H1 (cell line): Measurements from ENCODE around the gene TEKT3. TPM values are rescaled to one million over a fixed set of nuclear protein-coding genes. Genes with fewer than 3 reads are reported as not detected.

Experiments used
- CTCF ChIA-PET: fragments of 300-600 bp; sonication (Branson Sonifier 250); formaldehyde crosslinking; loops from one replicate; lab custom pipeline; 2021; ENCODE audit not compliant: partially characterized antibody; lab: Charles Lee
- POLR2A ChIA-PET: fragments of 300-600 bp; sonication (Branson Sonifier 250); formaldehyde crosslinking; loops from one replicate; lab custom pipeline; 2021; ENCODE audit warnings: inconsistent platforms; ENCODE audit not compliant: partially characterized antibody; lab: Charles Lee
- DNase-seq, 2 experiments: peaks; one replicate each; pipeline versions ENCODE4 v3.0.0 to v3.0.0-alpha.2; 2010 to 2022; ENCODE audit warnings: low spot score in 2 of 2, low read depth in 1 of 2, mixed read lengths in 1 of 2
- FAIRE-seq: peaks from 2 replicates; lab custom pipeline; 2011; peaks lifted over from hg19 to GRCh38; lab: Jason Lieb, UNC
- H2AFZ ChIP-seq: 2 replicates; pipeline ENCODE4 v1.8.1; 2012; ENCODE audit warnings: low read length, inconsistent platforms
- H2AK5ac ChIP-seq: 2 replicates; pipeline ENCODE4 v1.6.1; 2013; ENCODE audit warnings: low read depth, low read length
- H2BK120ac ChIP-seq: replicated peaks from 2 replicates; pipeline ENCODE3; 2013; ENCODE audit warnings: low read depth, low read length, inconsistent platforms
- H2BK12ac ChIP-seq: 2 replicates; pipeline ENCODE4 v1.6.1; 2013; ENCODE audit warnings: low read depth, low read length
- H2BK15ac ChIP-seq: 2 replicates; pipeline ENCODE4 v1.6.1; 2013; ENCODE audit warnings: low read length
- H2BK20ac ChIP-seq: 2 replicates; pipeline ENCODE4 v1.6.1; 2013; ENCODE audit warnings: low read length
- H2BK5ac ChIP-seq: 2 replicates; pipeline ENCODE4 v1.6.1; 2013; ENCODE audit warnings: low read depth, low read length
- H3K14ac ChIP-seq: 2 replicates; pipeline ENCODE4 v1.6.1; 2013; ENCODE audit warnings: inconsistent platforms; ENCODE audit not compliant: insufficient read length
- H3K18ac ChIP-seq: 2 replicates; pipeline ENCODE4 v1.6.1; 2013; ENCODE audit warnings: low read length; ENCODE audit errors: extremely low read depth
- H3K23ac ChIP-seq: 2 replicates; pipeline ENCODE4 v1.6.1; 2013; ENCODE audit warnings: inconsistent platforms; ENCODE audit not compliant: insufficient read length
- H3K23me2 ChIP-seq: 2 replicates; pipeline ENCODE4 v1.6.1; 2013; ENCODE audit warnings: low read depth, low read length
- H3K27ac ChIP-seq: 2 replicates; pipeline ENCODE4 v1.6.1; 2011; ENCODE audit warnings: low read depth, low read length, inconsistent platforms
- H3K27me3 ChIP-seq, 4 experiments: replicated peaks in 1 of 4; 1 replicate in 1 of 4; 2 replicates in 3 of 4; pipeline versions ENCODE4 v1.6.1 to v1.8.1; 2011 to 2013; ENCODE audit warnings: low read length in 3 of 4, mild to moderate bottlenecking in 3 of 4, inconsistent platforms in 2 of 4, mixed read lengths in 2 of 4, moderate library complexity in 1 of 4; ENCODE audit not compliant: control insufficient read depth in 3 of 4, insufficient read depth in 3 of 4; ENCODE audit errors: extremely low read depth in 1 of 4
- H3K36me3 ChIP-seq, 4 experiments: 2 replicates each; pipeline versions ENCODE4 v1.6.1 to v1.8.1; 2011 to 2013; ENCODE audit warnings: mild to moderate bottlenecking in 4 of 4, low read length in 3 of 4, moderate library complexity in 2 of 4, control low read depth in 1 of 4, inconsistent platforms in 1 of 4; ENCODE audit not compliant: insufficient read depth in 4 of 4, control insufficient read depth in 2 of 4
- H3K4ac ChIP-seq: replicated peaks from 2 replicates; pipeline ENCODE3; 2013; ENCODE audit warnings: low read length, low read depth, mixed read lengths, inconsistent platforms; ENCODE audit not compliant: insufficient read length
- H3K4me1 ChIP-seq, 4 experiments: replicated peaks in 1 of 4; 1 replicate in 1 of 4; 2 replicates in 3 of 4; pipeline versions ENCODE4 v1.6.1 to v1.8.1; 2011 to 2013; ENCODE audit warnings: low read length in 3 of 4, inconsistent platforms in 2 of 4, mixed read lengths in 1 of 4; ENCODE audit not compliant: insufficient read depth in 4 of 4, control insufficient read depth in 3 of 4
- H3K4me2 ChIP-seq, 2 experiments: 2 replicates each; pipeline versions ENCODE4 v1.6.1 to v1.8.1; 2011 to 2013; ENCODE audit warnings: low read depth in 2 of 2, low read length in 2 of 2, control low read depth in 1 of 2, inconsistent platforms in 1 of 2, mild to moderate bottlenecking in 1 of 2; ENCODE audit not compliant: insufficient read depth in 1 of 2
- H3K4me3 ChIP-seq, 4 experiments: fragments of 200-600, 300-600 bp in 1 of 4; sonication (generic), shearing (Covaris generic), sonication (Bioruptor Twin) in 1 of 4; 2 replicates each; pipeline versions ENCODE4 v1.5.1 to v1.8.1; 2011 to 2016; ENCODE audit warnings: low read length in 4 of 4, low read depth in 3 of 4, control low read depth in 2 of 4, inconsistent platforms in 2 of 4, mild to moderate bottlenecking in 2 of 4, mixed read lengths in 1 of 4, moderate library complexity in 1 of 4; ENCODE audit not compliant: insufficient read depth in 2 of 4; ENCODE audit errors: extremely low read depth in 1 of 4
- H3K56ac ChIP-seq: replicated peaks from 2 replicates; pipeline ENCODE3; 2013; ENCODE audit warnings: low read depth, mild to moderate bottlenecking, mixed read lengths, low read length, inconsistent platforms; ENCODE audit not compliant: insufficient read length
- H3K79me1 ChIP-seq: 2 replicates; pipeline ENCODE4 v1.6.1; 2013; ENCODE audit warnings: low read depth, low read length, control low read depth
- H3K79me2 ChIP-seq, 2 experiments: 2 replicates each; pipeline versions ENCODE4 v1.6.1 to v1.8.1; 2012 to 2013; ENCODE audit warnings: low read length in 2 of 2, mild to moderate bottlenecking in 2 of 2, inconsistent platforms in 1 of 2; ENCODE audit not compliant: insufficient read depth in 2 of 2, control insufficient read depth in 1 of 2
- H3K9ac ChIP-seq, 4 experiments: replicated peaks in 1 of 4; 1 replicate in 1 of 4; 2 replicates in 3 of 4; pipeline versions ENCODE4 v1.6.1 to v1.8.1; 2011 to 2013; ENCODE audit warnings: low read depth in 3 of 4, low read length in 3 of 4, control low read depth in 2 of 4, mild to moderate bottlenecking in 2 of 4, moderate library complexity in 2 of 4, inconsistent platforms in 1 of 4; ENCODE audit errors: extremely low read depth in 1 of 4
- H3K9me3 ChIP-seq, 2 experiments: 2 replicates each; pipeline versions ENCODE4 v1.6.1 to v1.8.1; 2012 to 2013; ENCODE audit warnings: mild to moderate bottlenecking in 2 of 2, moderate library complexity in 2 of 2, control low read depth in 1 of 2, inconsistent platforms in 1 of 2, low read depth in 1 of 2, low read length in 1 of 2, mixed read lengths in 1 of 2; ENCODE audit not compliant: insufficient read depth in 2 of 2
- H4K20me1 ChIP-seq, 2 experiments: replicated peaks in 1 of 2; 2 replicates each; pipeline versions ENCODE3 to v1.8.1; 2011 to 2013; ENCODE audit warnings: inconsistent platforms in 2 of 2, low read length in 2 of 2, mild to moderate bottlenecking in 1 of 2; ENCODE audit not compliant: insufficient read depth in 2 of 2, control insufficient read depth in 1 of 2
- H4K5ac ChIP-seq: 2 replicates; pipeline ENCODE4 v1.6.1; 2013; ENCODE audit warnings: low read length, low read depth, mixed read lengths, inconsistent platforms; ENCODE audit not compliant: insufficient read length
- H4K8ac ChIP-seq: 2 replicates; pipeline ENCODE4 v1.8.0; 2013; ENCODE audit warnings: mild to moderate bottlenecking, moderate library complexity, low read length, inconsistent platforms; ENCODE audit not compliant: insufficient read depth; ENCODE audit errors: extremely low read depth
- H4K91ac ChIP-seq: replicated peaks from 2 replicates; pipeline ENCODE3; 2013; ENCODE audit warnings: low read length, mixed read lengths, inconsistent platforms; ENCODE audit not compliant: insufficient read length
- CEBPB ChIP-seq: IDR thresholded peaks from 2 replicates; pipeline ENCODE4 v1.6.1; 2012; ENCODE audit warnings: low read depth, low read length
- CHD1 ChIP-seq: IDR thresholded peaks from 2 replicates; pipeline ENCODE4 v1.6.1; 2012; ENCODE audit warnings: low read depth, low read length, improper control_type of control experiment
- CREB1 ChIP-seq: IDR thresholded peaks from 2 replicates; pipeline ENCODE4 v1.6.1; 2012; ENCODE audit warnings: inconsistent platforms
- CTBP2 ChIP-seq: IDR thresholded peaks from 2 replicates; pipeline ENCODE4 v1.7.0; 2011; ENCODE audit warnings: borderline replicate concordance, mild to moderate bottlenecking, moderate library complexity, mixed read lengths, low read length; ENCODE audit not compliant: insufficient read depth, insufficient read length
- EP300 ChIP-seq, 2 experiments: IDR thresholded peaks; 1 replicate in 1 of 2; 2 replicates in 1 of 2; pipeline ENCODE4 v1.6.1; 2011 to 2012; ENCODE audit warnings: low read depth in 2 of 2, low read length in 2 of 2, mild to moderate bottlenecking in 2 of 2, borderline replicate concordance in 1 of 2, inconsistent platforms in 1 of 2, moderate library complexity in 1 of 2
- GABPA ChIP-seq: IDR thresholded peaks from 2 replicates; pipeline ENCODE4 v1.6.1; 2011; ENCODE audit warnings: mild to moderate bottlenecking, low read length, moderate library complexity, borderline replicate concordance; ENCODE audit not compliant: insufficient read depth
- GTF2F1 ChIP-seq: IDR thresholded peaks from 2 replicates; pipeline ENCODE4 v1.6.1; 2012; ENCODE audit warnings: low read depth, low read length, improper control_type of control experiment, borderline replicate concordance
- MAFK ChIP-seq: IDR thresholded peaks from 2 replicates; pipeline ENCODE4 v1.6.1; 2012; ENCODE audit warnings: low read depth, mild to moderate bottlenecking, improper control_type of control experiment, low read length
- MAX ChIP-seq: IDR thresholded peaks from 2 replicates; pipeline ENCODE4 v1.6.1; 2012; ENCODE audit warnings: inconsistent platforms
- POLR2A ChIP-seq, 2 experiments: IDR thresholded peaks; 1 replicate in 1 of 2; 2 replicates in 1 of 2; pipeline ENCODE4 v1.6.1; 2011; ENCODE audit warnings: low read depth in 2 of 2, low read length in 2 of 2, mild to moderate bottlenecking in 2 of 2; ENCODE audit errors: control extremely low read depth in 1 of 2
- RAD21 ChIP-seq, 2 experiments: IDR thresholded peaks in 1 of 2; conservative IDR thresholded peaks in 1 of 2; 2 replicates each; pipeline ENCODE4 v1.6.1; 2011; ENCODE audit warnings: low read depth in 2 of 2, low read length in 2 of 2, improper control_type of control experiment in 1 of 2, inconsistent platforms in 1 of 2, mild to moderate bottlenecking in 1 of 2, moderate library complexity in 1 of 2
- RBBP5 ChIP-seq: IDR thresholded peaks from 2 replicates; pipeline ENCODE4 v1.7.1; 2012; ENCODE audit warnings: low read depth, mild to moderate bottlenecking, inconsistent platforms, low read length, moderate library complexity, borderline replicate concordance
- SAP30 ChIP-seq: fragments of 300-600 bp; sonication (generic); IDR thresholded peaks from 2 replicates; pipeline ENCODE4 v1.7.1; 2012; ENCODE audit warnings: low read length, moderate library complexity, mild to moderate bottlenecking, inconsistent platforms; ENCODE audit not compliant: insufficient read depth, insufficient replicate concordance
- TAF1 ChIP-seq: IDR thresholded peaks from 2 replicates; pipeline ENCODE4 v1.6.1; 2011; ENCODE audit warnings: mild to moderate bottlenecking, low read depth, low read length
- ZNF274 ChIP-seq: IDR thresholded peaks from 2 replicates; pipeline ENCODE4 v1.7.0; 2012; ENCODE audit warnings: low read length, borderline replicate concordance; ENCODE audit errors: extremely low read depth
- WGBS, 2 experiments: shearing (Covaris generic) in 1 of 2; methylation state at CpG; one replicate each; pipeline versions ENCODE4 v1.1.6 to v1.1.7; 2013 to 2015; ENCODE audit warnings: low lambda C conversion rate in 2 of 2, mixed read lengths in 2 of 2, inconsistent platforms in 1 of 2, low coverage in 1 of 2, missing lambda C conversion rate in 1 of 2; ENCODE audit not compliant: insufficient replicate concordance in 2 of 2, insufficient coverage in 1 of 2, insufficient read length in 1 of 2; ENCODE audit errors: extremely low coverage in 1 of 2, missing lambda C conversion rate in 1 of 2; 5-methylcytosine and 5-hydroxymethylcytosine counted together
- polyA plus RNA-seq, 7 experiments: library from polyadenylated mRNA; depleted of rRNA in 3 of 7; stranded (reverse) in 5 of 7; unstranded in 2 of 7; fragments of >200 nt in 5 of 7; fragments of 200-250 nt in 2 of 7; gene quantifications; 1 replicate in 5 of 7; 2 replicates in 1 of 7; 4 replicates in 1 of 7; pipeline versions ENCODE4 v1.2.1 to v1.2.3, GENCODE V29; 2011 to 2013; ENCODE audit warnings: missing spikeins in 2 of 7, mixed read lengths in 2 of 7
- total RNA-seq: library from RNA; stranded (reverse); fragmentation: NEBNext Ultra II Directional; extraction: Animal tissue kit (Norgen Biotek cat#: 25700); gene quantifications from 2 replicates; pipeline ENCODE4 v1.2.1, GENCODE V29; 2021

Gene TEKT3
- total and polyA plus RNA-seq, 2 of the 8 experiments (the other 6 are each of a cell fraction or from before 2014, with no cell fraction given), result 2.2 to 2.9 TPM

- H3K27ac ChIP-seq, result no peak overlapping the region
- no peak overlapping the region for H4K91ac ChIP-seq
- FAIRE-seq (no peak), DNase-seq (no peak)
- no peak overlapping the region for H3K23ac ChIP-seq
- no peak overlapping the region for H3K18ac ChIP-seq
- 91% methylated on average over 3 of the region's 3 CpGs; no CpG with 5 or more reads in 1 of the 2 experiments for WGBS, 2 experiments
- H3K9ac ChIP-seq, result no peak overlapping the region
- ChIA-PET CTCF (no interaction called here), POLR2A (no interaction called here)
- H3K79me1 ChIP-seq, result no peaks in the 10 kb centered on the region
- no peak overlapping the region for H3K4ac ChIP-seq
- H3K4me3 ChIP-seq, result no peak overlapping the region
- no peaks in the 10 kb centered on the region for H3K79me2 ChIP-seq
- no peak overlapping the region for H2BK5ac ChIP-seq
- H2BK120ac ChIP-seq, result no peak overlapping the region
- H4K8ac ChIP-seq, result no peak overlapping the region
- no peaks in the 10 kb centered on the region for H3K27me3 ChIP-seq
- H3K9me3 ChIP-seq, result no peaks in the 10 kb centered on the region
- no peaks in the 10 kb centered on the region for H3K4me1 ChIP-seq
- H2BK15ac ChIP-seq, result no peak overlapping the region
- H2BK12ac ChIP-seq, result no peak overlapping the region
- H2BK20ac ChIP-seq, result no peak overlapping the region
- H3K23me2 ChIP-seq, result no peaks in the 10 kb centered on the region
- H2AK5ac ChIP-seq, result no peak overlapping the region
- H3K36me3 ChIP-seq, result no peaks in the 10 kb centered on the region
- no peak overlapping the region for H3K56ac ChIP-seq
- H2AFZ ChIP-seq, result no peak overlapping the region
- H3K14ac ChIP-seq, result no peak overlapping the region
- no peaks in the 10 kb centered on the region for H4K20me1 ChIP-seq
- H3K4me2 ChIP-seq, result no peak overlapping the region
- H4K5ac ChIP-seq, result no peak overlapping the region
- TF ChIP-seq MAX, result no peak
- TF ChIP-seq RAD21 (IDR thresholded peaks at IDR 0.05 in 1 of 2, conservative IDR thresholded peaks at IDR 0.05 in 1 of 2; ENCODE audit: low read depth in 2 of 2, low read length in 2 of 2), result no peak
- TF ChIP-seq SAP30, result no peak
- no peak for TF ChIP-seq TAF1
- no peak for TF ChIP-seq CEBPB
- TF ChIP-seq CHD1, result no peak
- TF ChIP-seq ZNF274, result no peak
- TF ChIP-seq GTF2F1, result no peak
- TF ChIP-seq POLR2A (IDR thresholded peaks at IDR 0.05; ENCODE audit: control extremely low read depth in 1 of 2, low read depth in 2 of 2, low read length in 2 of 2), result no peak
- TF ChIP-seq EP300 (IDR thresholded peaks at IDR 0.05; ENCODE audit: borderline replicate concordance in 1 of 2, low read depth in 2 of 2, low read length in 2 of 2), result no peak
- TF ChIP-seq CTBP2, result no peak
- no peak for TF ChIP-seq RBBP5
- TF ChIP-seq GABPA, result no peak
- no peak for TF ChIP-seq MAFK
- TF ChIP-seq CREB1, result no peak
Measured at GRCh38 chr17:15364615-15365014, 23.2 kb upstream of the TEKT3 start.
